ENCODE results near the gene ARL11. TPM values are rescaled to one million over a fixed set of nuclear protein-coding genes. Genes with fewer than 3 reads are reported as not detected.
A peak's percentile ranks its signal among the peaks of the same experiment; 100 is the strongest.
"Not testable (repeated sequence)": the region's sequence is repeated elsewhere in the genome, so short reads cannot be mapped to it uniquely, and the experiment has no call there.

Gene ARL11
- 0.20 and 0.22 TPM in 2 replicates for total RNA-seq

DNA sequence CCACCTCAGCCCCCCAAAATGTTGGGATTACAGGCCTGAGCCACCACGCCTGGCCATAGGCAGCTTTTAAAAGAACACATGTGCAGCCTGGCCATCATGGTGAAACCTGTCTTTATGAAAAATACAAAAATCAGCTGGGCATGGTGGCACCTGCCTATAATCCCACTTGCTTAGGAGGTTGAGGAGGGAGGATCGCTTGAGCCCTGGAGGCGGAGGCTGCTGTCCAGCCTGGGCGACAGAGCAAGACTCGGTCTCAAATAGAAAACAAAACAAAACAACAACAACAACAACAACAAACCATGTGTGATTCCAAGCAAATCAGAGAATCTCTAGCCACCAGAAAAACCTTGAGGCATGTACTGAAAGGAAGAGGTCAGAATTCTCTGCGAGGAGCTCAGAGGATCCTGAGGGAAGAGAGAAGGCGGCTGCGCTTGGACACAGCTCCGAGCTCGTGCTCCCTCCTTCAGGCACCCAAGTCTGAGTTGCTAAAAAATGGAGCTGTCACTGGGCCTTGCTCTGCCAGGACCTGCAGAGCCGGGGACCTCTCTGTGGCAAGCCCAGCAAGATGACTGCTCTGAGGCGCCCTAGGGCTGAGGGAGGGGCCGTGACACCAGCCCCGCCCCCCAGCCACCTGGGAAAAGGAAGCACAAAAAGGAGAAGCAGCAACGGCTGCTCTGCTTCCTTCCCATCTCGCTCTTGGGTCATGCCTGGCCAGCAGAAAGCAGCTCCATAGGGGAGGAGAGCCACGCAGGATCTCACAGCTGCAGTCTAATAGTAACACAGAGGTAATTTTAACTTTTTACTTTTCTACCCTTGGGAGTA is at the start of gene ARL11:
ARL11 (plus strand) TSS at position 677 of the 822 bp plus-strand sequence. CDS start 1,941 bp downstream, outside the sequence.
- no peak for DNase-seq (ENCODE audit: low read depth in 2 of 2)

DNA sequence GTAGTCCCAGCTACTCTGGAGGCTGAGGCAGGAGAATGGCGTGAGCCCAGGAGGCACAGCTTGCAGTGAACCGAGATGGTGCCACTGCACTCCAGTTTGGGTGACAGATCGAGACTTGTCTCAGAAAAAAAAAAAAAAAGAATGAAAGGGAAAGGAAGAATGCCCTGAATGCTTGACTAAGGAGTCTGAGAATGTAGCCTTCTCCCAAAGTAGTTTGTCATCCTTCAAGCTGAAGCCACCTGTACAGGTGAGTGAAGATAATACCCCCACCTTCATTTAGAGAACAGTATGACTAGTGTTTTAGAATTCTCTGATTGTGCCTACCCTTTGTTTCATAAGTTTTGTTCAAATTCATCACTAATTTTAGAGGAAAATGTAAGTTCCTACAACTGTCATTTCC is 48.8 kb upstream of the ARL11 start:
- no peak for DNase-seq (ENCODE audit: low read depth in 2 of 2)

DNA sequence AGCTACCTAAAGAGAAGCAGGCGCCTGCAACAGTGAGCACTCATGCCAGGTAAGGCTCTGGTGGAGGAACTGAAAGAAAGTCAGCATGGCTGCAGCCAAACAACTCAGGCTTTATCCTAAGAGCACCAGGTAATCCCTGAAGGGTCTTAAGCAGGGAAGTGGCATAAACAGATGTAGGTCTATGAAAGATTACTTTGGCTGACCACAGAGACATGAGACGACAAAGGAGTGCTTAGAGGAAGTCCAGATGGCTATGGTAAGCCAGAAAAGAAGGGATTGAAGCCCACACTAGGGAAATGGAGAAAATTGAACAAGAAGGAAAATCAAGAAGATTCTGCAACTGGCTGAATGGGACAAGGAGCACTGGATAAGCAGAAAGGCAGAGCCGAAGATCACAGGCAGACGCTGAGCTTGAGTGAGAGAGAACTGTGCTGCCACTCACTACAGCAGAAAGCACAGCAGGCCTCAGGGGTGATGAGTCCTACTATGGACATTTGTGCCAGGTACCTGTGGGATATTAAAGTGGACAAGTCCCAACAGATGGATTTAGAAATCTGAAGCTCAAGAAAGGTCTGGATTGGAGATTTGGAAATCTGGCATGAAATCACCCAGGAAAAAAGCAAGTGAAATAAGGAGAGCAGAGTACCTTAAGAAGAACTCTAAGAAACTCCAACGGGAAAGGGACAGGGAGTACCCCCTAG is 47.2 kb upstream of the ARL11 start:
- DNase-seq (ENCODE audit: low read depth in 2 of 2): no peak

DNA sequence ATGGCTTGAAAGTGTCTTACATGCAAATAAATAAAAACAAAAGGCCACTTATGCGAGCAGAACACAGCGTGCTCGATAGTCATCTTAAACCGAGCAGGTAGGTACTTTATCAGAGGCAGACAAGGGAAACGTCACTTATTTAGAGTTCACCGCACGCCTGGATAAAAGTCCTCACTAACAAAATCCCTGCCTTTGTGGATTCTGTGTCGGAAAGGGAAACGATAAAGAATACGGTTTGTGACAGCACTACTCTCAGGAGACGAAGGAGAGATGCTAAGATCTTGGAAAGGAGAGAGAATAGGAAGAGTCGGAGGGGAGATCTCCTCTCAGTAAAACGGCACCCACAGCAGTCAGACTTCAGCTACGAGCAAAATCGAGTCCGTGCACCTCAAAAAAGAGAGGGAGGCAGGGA is 43.5 kb upstream of the ARL11 start:
- peak; percentile 25 to 31 for DNase-seq (ENCODE audit: low read depth in 2 of 2)

DNA sequence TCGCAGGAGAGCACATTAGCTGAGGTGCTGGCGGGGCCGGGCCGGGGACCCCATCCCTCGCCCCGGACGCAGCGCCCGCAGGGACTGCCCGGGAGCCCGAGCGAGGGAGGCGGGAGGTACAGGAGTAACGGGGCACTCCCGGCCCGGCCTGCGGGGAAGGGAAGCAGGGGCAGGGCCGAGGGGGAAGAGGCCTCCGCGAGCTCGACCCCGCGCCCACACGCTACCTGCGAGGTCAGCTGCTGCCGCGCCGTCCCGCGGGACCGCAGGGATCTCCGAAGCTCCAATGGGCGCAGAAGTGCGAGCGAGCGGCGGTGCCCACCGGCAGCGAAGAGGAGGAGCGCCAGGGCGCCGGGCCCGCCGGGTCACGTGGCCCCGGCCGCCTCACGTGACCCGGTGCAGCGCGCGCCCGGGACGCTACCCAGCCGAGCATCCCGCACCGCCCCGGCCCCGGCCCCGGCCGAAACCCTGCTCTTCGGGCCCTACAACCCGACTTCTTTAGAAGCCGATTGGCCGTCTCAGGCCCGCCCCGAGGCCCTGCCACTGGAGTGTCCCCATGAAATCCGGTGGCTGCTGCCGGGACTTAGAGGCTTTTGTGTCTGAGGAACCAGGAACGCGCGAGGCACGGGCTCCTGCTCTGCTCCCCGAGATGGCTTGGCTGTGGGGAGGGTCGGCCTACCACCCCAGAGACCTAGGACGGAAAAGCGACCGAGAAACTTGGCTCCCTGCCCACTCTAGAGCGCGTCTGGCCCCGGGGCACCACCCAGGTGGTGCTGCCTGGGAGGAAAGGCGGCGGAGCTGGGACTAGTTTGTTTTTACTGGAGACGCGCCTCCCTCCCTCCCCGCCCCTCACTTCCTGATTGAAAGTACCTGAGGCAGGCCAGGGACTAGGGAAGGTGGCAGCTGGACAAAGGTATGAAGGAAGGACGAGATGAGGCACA is 42.8 kb upstream of the ARL11 start, which contains the start of gene RCBTB1:
RCBTB1 (minus strand) TSS at position 339 of the 938 bp plus-strand sequence. CDS start 18,279 bp downstream, outside the sequence.
- peak; percentile 70 to 75 for DNase-seq (ENCODE audit: low read depth in 2 of 2)

DNA sequence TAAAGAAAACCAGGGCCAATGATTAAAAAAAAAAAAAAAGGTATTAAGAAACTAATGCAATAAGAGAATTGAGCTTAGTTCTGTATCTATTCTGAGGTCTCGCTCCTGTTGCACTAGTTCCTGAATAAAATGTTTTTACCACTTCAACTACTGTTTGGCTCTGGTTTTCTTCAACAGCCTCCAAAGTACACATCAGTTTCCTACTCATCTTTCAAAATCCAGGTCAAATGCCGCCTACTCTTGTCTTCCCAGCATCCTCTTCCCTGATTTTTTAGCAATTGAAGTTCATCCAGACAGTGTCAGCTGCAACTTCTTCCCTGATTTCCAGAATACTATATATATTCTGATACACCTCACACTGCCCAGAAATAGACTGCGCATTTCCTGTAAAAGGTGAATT is 41.6 kb upstream of the ARL11 start:
- peak in 1 of 2 donors; percentile 62 for DNase-seq (ENCODE audit: low read depth in 2 of 2)

DNA sequence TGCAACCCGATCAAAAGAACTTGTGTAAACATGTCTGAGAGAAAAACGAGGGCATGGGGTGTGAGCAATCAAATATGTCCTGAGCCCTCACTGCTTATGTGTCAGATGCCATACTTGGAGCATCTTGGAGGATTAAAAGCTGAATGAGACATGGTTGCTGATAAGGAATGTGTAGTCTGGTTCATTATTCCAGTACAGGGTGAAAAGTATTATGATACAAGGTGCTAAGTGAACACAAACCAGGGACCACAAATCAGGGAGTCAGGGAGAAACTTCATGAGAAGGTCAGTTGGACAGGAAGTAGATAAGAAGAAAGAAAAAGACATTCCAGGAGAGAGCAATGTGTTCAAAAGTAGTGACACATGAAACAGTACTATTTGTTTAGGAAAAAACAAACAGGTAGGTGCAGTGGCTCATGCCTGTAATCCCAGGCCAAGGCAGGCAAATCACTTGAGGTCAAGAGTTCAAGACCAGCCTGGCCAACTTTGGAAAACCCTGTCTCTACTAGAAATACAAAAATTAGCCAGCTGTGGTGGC is 40.9 kb upstream of the ARL11 start:
- peak in 1 of 2 donors; percentile 50 for DNase-seq (ENCODE audit: low read depth in 2 of 2)

DNA sequence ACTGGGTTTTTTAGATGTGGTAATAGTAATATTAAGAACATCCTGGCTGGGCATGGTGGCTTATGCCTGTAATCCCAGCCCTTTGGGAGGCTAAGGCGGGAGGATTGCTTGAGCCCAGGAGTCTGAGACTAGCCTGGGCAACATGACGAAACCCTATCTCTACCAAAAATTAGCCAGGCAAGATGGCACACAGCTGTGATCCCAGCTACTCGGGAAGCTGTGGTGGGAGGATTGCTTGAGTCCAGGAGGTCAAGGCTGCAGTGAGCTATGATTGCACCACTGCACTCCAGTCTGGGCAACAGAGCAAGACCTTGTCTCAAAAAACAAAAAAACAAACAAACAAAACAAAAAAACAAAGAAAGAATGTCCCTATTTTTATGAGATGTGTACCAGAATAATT is 37.6 kb upstream of the ARL11 start:
- DNase-seq (ENCODE audit: low read depth in 2 of 2): not testable (repeated sequence)

DNA sequence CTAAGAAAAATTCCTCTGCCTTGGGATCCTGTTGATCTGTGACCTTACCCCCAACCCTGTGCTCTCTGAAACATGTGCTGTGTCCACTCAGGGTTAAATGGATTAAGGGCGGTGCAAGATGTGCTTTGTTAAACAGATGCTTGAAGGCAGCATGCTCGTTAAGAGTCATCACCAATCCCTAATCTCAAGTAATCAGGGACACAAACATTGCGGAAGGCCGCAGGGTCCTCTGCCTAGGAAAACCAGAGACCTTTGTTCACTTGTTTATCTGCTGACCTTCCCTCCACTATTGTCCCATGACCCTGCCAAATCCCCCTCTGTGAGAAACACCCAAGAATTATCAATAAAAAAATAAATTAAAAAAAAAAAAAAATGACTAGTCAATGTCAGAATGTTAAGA is 34.4 kb upstream of the ARL11 start:
- not testable (repeated sequence) for DNase-seq (ENCODE audit: low read depth in 2 of 2)

DNA sequence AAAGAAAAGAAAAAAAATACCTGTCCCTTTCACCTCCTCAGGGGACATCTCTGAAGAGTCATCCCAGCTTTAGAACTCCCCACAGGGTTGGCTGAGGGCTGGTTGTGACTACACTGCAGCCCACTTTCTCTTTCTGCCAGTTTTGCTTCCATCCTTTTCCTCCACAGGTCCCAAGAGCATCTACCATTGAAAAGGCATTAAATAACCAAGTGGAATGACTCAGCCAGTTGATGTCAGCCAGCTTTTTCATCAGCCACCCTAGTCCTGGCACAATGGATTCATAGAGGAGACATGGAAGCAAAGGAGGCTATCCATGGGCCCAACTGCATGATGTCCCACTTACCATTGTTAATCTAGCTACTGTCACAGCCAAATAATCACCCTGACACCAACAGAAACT is 33.7 kb upstream of the ARL11 start:
- no peak for DNase-seq (ENCODE audit: low read depth in 2 of 2)

DNA sequence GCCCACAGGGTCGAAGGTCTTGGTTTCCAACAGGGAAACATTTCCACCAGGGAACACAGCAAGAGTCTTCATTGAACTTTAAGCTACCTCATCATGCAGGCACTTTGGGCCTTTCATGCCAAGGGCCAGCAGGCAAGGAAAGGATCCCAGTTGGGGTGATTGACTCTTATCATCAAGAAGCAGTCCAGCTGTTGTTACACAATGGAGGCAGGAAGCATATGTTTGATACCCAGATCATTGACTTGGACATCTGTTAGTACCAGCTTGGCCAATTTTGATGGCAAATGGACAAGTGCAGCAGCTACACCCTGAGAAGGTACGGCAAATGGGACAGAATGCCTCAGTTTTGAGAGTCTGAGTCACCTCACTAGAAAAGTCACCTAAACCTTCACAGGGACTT is 32.1 kb upstream of the ARL11 start:
- no peak for DNase-seq (ENCODE audit: low read depth in 2 of 2)

DNA sequence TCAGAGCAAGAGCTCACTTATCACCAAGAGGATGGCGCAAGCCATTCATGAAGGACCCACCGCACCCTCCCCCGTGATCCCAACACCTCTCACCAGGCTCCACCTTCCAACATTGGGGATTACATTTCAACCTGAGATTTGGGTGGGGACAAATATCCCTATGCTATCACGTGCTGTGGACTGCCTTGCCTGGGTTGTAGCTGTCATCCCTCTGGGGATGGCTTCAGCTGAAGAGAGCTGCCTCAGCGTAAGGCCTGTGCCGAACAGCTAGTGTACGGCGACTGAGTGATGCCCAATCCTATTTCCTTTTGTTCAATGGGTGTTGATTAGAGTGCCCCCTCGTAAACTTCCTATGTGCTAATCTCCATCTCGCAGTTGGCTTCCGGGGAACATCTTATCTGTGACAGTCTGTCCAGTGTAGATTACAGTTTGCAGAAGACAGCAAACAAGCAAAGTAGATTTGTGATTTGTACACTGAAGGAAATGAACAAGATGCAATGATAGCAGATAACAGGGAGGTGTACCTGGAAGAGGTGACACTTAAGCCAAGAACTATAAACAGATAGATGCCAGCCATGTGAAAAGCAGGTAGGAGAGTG is 31.2 kb upstream of the ARL11 start:
- DNase-seq (ENCODE audit: low read depth in 2 of 2): no peak

DNA sequence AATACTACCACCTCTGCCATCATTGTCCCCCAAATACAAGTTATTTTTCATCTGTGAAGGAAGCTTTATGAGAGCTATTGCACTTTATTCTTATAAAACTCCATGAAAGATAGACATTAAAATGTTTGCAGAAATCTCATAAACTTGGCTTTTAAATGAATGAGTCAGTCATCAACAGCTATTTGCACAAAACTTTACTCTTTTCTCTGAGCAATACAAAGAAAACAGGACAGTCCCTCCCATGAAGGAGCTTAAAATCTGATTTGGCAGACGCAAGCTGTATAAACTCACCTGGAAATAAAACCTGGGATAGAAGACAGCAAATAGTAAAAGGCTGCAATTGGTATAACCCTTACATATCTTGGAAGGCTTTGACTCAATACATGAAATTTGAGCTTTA is 26.3 kb upstream of the ARL11 start:
- no peak for DNase-seq (ENCODE audit: low read depth in 2 of 2)

DNA sequence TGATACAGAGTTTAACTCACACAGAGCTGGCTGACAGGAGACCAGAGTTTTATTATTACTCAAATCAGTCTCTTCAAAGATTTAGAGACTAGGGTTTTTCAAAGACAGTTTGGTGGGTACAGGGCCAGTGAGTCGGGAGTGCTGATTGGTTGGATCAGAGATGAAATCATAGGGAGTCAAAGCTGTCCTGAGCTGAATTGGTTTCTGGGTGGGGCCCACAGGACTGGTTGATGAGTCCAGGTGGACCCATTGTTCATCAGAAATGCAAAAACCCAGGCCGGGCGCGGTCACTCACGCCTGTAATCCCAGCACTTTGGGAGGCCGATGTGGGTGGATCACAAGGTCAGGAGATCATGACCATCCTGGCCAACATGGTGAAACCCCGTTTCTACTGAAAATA is 25.7 kb upstream of the ARL11 start:
- not testable (repeated sequence) for DNase-seq (ENCODE audit: low read depth in 2 of 2)

DNA sequence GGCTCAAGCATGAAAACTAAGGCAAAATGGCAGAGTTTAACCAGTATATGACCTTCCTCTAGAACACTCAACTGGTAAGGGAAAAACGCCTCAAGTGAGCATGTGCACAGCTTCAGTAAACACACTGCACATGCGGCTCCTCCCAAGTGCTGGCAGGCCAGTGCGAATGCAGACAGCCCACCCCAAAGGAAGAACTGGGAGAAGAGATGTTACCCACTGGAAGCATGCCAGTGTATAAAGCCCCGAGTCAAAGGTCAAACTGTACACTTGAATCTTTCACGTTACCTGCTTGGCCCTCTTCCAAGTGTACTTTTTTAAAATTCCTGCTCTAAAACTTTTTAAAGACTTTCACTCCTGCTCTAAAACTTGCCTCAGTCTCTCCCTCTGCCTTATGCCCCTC is 23.7 kb upstream of the ARL11 start:
- DNase-seq (ENCODE audit: low read depth in 2 of 2): no peak

DNA sequence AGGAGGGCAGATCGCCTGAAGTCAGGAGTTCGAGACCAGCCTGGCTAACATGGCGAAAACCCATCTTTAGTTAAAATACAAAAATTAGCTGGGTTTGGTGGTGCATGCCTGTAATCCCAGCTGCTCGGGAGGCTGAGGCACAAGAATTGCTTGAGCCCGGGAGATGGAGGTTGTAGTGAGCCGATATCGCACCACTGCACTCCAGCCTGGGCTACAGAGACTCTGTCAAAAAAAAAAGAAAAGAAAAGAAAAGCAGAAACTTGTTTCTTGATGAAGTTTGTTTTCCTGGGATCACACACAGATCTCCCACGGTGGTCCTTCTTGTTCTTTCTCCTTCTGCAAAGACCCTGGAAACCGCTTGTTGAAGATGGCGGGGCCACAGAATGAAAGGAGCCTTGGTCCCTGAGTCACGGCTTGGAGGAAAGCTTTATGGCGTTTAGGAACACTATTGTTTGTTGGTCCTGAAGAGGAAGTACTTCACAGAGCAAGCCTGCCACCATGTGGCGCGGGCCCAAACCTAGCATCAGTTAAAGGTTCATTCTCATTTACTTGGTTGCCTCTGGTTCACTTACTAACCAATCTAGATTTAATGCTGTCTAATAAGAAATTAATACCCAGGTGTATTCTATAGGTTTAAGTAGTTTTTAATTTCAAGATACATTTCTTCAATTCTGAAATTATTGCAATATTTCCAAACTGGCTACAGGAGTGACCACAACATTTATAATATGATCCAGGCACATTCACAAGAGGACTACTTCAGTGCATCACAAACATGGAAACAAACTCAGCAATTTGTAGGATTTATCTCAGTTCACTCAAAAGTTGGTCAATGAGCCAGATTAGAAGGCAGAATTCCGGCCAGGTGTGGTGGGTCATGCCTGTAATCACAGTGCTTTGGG is 21.3 kb upstream of the ARL11 start:
- peak; percentile 90 to 91 for DNase-seq (ENCODE audit: low read depth in 2 of 2)

DNA sequence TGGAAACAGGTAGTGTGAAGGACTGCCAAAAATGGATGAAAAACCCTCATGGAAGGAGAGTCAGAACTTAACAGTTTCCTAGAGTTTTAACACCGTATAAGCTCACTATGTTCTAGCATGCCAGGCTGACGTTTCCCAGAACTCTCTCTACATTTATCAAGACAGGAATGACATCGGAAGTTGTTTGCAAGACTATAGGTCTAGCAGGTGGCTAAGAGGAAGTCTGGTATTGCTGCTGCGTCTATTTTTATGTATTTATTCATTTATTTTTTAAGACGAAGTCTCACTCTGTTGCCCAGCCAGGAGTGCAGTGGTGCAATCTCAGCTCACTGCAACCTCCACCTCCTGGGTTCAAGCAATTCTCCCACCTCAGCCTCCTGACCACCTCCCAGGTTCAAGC is 20.5 kb upstream of the ARL11 start:
- peak in 1 of 2 donors; percentile 31 for DNase-seq (ENCODE audit: low read depth in 2 of 2)

DNA sequence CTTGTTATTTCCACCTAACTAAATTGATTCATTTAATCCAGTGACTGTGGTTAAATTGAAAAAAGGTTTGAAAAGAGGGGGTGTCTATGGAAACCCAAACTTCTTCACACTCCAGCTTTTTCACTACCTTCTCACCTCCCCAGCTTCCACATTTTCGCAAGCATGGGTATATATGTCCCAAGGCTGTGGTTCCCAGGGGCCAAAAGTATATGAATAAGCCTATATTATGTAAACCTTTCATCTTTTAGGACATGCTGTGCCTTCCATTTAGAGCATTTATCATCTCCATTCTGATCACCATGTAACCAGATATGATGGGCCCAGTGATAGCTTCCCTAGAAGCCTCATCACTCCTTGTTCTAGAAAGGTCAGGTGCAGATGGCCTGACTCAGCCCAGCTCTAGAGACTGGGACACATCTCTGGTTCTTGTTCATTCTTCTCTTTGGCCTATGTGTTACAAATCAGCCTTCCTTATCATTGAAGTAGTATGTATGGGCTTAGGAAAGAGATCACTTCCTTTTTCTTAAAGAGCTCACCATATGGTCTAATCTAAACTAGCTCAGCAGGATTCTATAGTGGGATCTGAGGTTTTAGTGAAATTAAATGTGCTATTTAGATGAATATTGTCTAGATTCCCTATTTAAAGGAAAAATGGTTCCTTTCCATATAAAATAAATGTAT is 19.5 kb upstream of the ARL11 start:
- no peak for DNase-seq (ENCODE audit: low read depth in 2 of 2)

DNA sequence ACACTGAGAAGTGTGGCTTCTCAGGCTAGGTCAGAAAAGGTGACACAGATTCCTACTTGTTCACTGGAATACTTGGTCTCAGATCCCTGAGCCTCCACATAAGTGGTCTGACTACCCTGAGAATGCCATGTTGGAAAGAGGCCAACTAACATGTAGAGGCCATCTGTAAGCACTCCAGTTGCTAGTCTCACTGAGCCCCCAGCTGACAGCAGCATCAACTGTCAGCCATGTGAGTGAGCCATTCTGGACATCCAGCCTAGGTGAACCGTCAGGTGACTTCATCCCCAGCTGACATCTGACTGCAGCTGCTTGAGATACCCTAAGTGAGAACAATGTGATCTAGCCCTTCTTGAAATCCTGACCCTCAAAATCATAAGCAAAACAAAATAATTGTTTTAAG is 18.1 kb upstream of the ARL11 start:
- no peak for DNase-seq (ENCODE audit: low read depth in 2 of 2)
